ENCODE data around the gene SZRD1.

SZRD1 gene

GRCh38 chr1:16396591-16396990 lies 29.5 kb downstream of the SZRD1 start:
- Mint-ChIP-seq H3K27ac (peak overlapping the region; percentile 64), H3K9me3 (no peaks in the 10 kb centered on the region), H3K4me1 (ENCODE audit: low read depth) (peaks cover 43% of the 10 kb centered on the region), H3K4me3 (no peak overlapping the region), H3K27me3 (no peaks in the 10 kb centered on the region), H3K36me3 (ENCODE audit: low read depth) (peaks cover 91% of the 10 kb centered on the region)
- intact Hi-C loops (cut with micrococcal nuclease): no loop called here

- peaks cover 86% of the 10 kb centered on the region for H3K36me3 Mint-ChIP-seq (ENCODE audit: low read depth)
Measured at GRCh38 chr1:16397120-16397519, 30.1 kb downstream of the SZRD1 start.

GRCh38 chr1:16398371-16398953 lies 31.4 kb downstream of the SZRD1 start:
- intact Hi-C loops (cut with micrococcal nuclease): no loop called here
- H3K27ac Mint-ChIP-seq: no peak overlapping the region
- H3K4me1 Mint-ChIP-seq (ENCODE audit: low read depth): peaks cover 30% of the 10 kb centered on the region
- H3K9me3 Mint-ChIP-seq: no peaks in the 10 kb centered on the region
- H3K27me3 Mint-ChIP-seq: no peaks in the 10 kb centered on the region
- H3K36me3 Mint-ChIP-seq (ENCODE audit: low read depth): peaks cover 73% of the 10 kb centered on the region
- no peak overlapping the region for H3K4me3 Mint-ChIP-seq

More at GRCh38 chr1:16397120-16397519, 30.1 kb downstream of the SZRD1 start:
- Mint-ChIP-seq H3K4me1 (ENCODE audit: low read depth) (peaks cover 38% of the 10 kb centered on the region), H3K27me3 (no peaks in the 10 kb centered on the region), H3K27ac (peak overlapping the region; percentile 64), H3K9me3 (no peaks in the 10 kb centered on the region), H3K4me3 (no peak overlapping the region)
- intact Hi-C loops (cut with micrococcal nuclease): no loop called here

GRCh38 chr1:16402742-16403141 lies 35.7 kb downstream of the SZRD1 start:
- H3K27me3 Mint-ChIP-seq: no peaks in the 10 kb centered on the region
- peaks cover 30% of the 10 kb centered on the region for H3K36me3 Mint-ChIP-seq (ENCODE audit: low read depth)
- intact Hi-C loops (cut with micrococcal nuclease): no loop called here
- H3K4me1 Mint-ChIP-seq (ENCODE audit: low read depth): peaks cover 8% of the 10 kb centered on the region
- no peak overlapping the region for H3K27ac Mint-ChIP-seq
- H3K4me3 Mint-ChIP-seq: no peak overlapping the region
- no peaks in the 10 kb centered on the region for H3K9me3 Mint-ChIP-seq

- H3K9me3 Mint-ChIP-seq: no peaks in the 10 kb centered on the region
- peaks cover 1% of the 10 kb centered on the region for H3K27me3 Mint-ChIP-seq
- no peak overlapping the region for H3K4me3 Mint-ChIP-seq
- intact Hi-C loops (cut with micrococcal nuclease): no loop called here
- no peaks in the 10 kb centered on the region for H3K4me1 Mint-ChIP-seq (ENCODE audit: low read depth)
- peaks cover 3% of the 10 kb centered on the region for H3K36me3 Mint-ChIP-seq (ENCODE audit: low read depth)
- no peak overlapping the region for H3K27ac Mint-ChIP-seq
Measured at GRCh38 chr1:16405441-16405840, 38.4 kb downstream of the SZRD1 start.

GRCh38 chr1:16406868-16407267 lies 39.8 kb downstream of the SZRD1 start:
- no peak overlapping the region for H3K27ac Mint-ChIP-seq
- H3K4me3 Mint-ChIP-seq: no peak overlapping the region
- intact Hi-C loops (cut with micrococcal nuclease): no loop called here
- no peaks in the 10 kb centered on the region for H3K36me3 Mint-ChIP-seq (ENCODE audit: low read depth)
- no peaks in the 10 kb centered on the region for H3K4me1 Mint-ChIP-seq (ENCODE audit: low read depth)
- no peaks in the 10 kb centered on the region for H3K9me3 Mint-ChIP-seq
- H3K27me3 Mint-ChIP-seq: peaks cover 3% of the 10 kb centered on the region

GRCh38 chr1:16409536-16410152 lies 42.6 kb downstream of the SZRD1 start:
- no peaks in the 10 kb centered on the region for H3K9me3 Mint-ChIP-seq
- intact Hi-C loops (cut with micrococcal nuclease): no loop called here
- H3K4me3 Mint-ChIP-seq: no peak overlapping the region
- H3K27me3 Mint-ChIP-seq: peaks cover 6% of the 10 kb centered on the region
- H3K36me3 Mint-ChIP-seq (ENCODE audit: low read depth): no peaks in the 10 kb centered on the region
- H3K27ac Mint-ChIP-seq: no peak overlapping the region
- no peaks in the 10 kb centered on the region for H3K4me1 Mint-ChIP-seq (ENCODE audit: low read depth)

- Mint-ChIP-seq H3K27me3 (peaks cover 6% of the 10 kb centered on the region), H3K9me3 (no peaks in the 10 kb centered on the region), H3K36me3 (ENCODE audit: low read depth) (no peaks in the 10 kb centered on the region), H3K27ac (no peak overlapping the region), H3K4me3 (no peak overlapping the region), H3K4me1 (ENCODE audit: low read depth) (no peaks in the 10 kb centered on the region)
- intact Hi-C loops (cut with micrococcal nuclease): no loop called here
Measured at GRCh38 chr1:16410803-16411202, 43.8 kb downstream of the SZRD1 start.

GRCh38 chr1:16413191-16413590 lies 46.1 kb downstream of the SZRD1 start:
- Mint-ChIP-seq H3K4me1 (ENCODE audit: low read depth) (no peaks in the 10 kb centered on the region), H3K36me3 (ENCODE audit: low read depth) (no peaks in the 10 kb centered on the region), H3K27me3 (peaks cover 10% of the 10 kb centered on the region), H3K9me3 (no peaks in the 10 kb centered on the region), H3K4me3 (no peak overlapping the region), H3K27ac (no peak overlapping the region)
- intact Hi-C loops (cut with micrococcal nuclease): no loop called here

- H3K27ac Mint-ChIP-seq: no peak overlapping the region
- H3K4me1 Mint-ChIP-seq (ENCODE audit: low read depth): peaks cover 13% of the 10 kb centered on the region
- intact Hi-C loops (cut with micrococcal nuclease): no loop called here
- H3K4me3 Mint-ChIP-seq: no peak overlapping the region
- no peaks in the 10 kb centered on the region for H3K9me3 Mint-ChIP-seq
- no peaks in the 10 kb centered on the region for H3K36me3 Mint-ChIP-seq (ENCODE audit: low read depth)
- peaks cover 13% of the 10 kb centered on the region for H3K27me3 Mint-ChIP-seq
Measured at GRCh38 chr1:16418823-16419425, 51.9 kb downstream of the SZRD1 start.

- Mint-ChIP-seq H3K27ac (no peak overlapping the region), H3K36me3 (ENCODE audit: low read depth) (no peaks in the 10 kb centered on the region), H3K4me1 (ENCODE audit: low read depth) (peaks cover 13% of the 10 kb centered on the region), H3K9me3 (no peaks in the 10 kb centered on the region), H3K27me3 (peaks cover 13% of the 10 kb centered on the region), H3K4me3 (no peak overlapping the region)
- intact Hi-C loops (cut with micrococcal nuclease): no loop called here
Measured at GRCh38 chr1:16420424-16421118, 53.5 kb downstream of the SZRD1 start.

- Mint-ChIP-seq H3K27ac (no peak overlapping the region), H3K4me3 (no peak overlapping the region), H3K9me3 (no peaks in the 10 kb centered on the region), H3K4me1 (ENCODE audit: low read depth) (peaks cover 13% of the 10 kb centered on the region), H3K36me3 (ENCODE audit: low read depth) (no peaks in the 10 kb centered on the region), H3K27me3 (peaks cover 10% of the 10 kb centered on the region)
- intact Hi-C loops (cut with micrococcal nuclease): no loop called here
Measured at GRCh38 chr1:16421201-16421600, 54.2 kb downstream of the SZRD1 start.

- intact Hi-C loops (cut with micrococcal nuclease): no loop called here
- H3K27me3 Mint-ChIP-seq: peaks cover 10% of the 10 kb centered on the region
Measured at GRCh38 chr1:16422041-16422440, 55.0 kb downstream of the SZRD1 start.

More at GRCh38 chr1:16422041-16422440, 55.0 kb downstream of the SZRD1 start:
- Mint-ChIP-seq H3K4me3 (no peak overlapping the region), H3K36me3 (ENCODE audit: low read depth) (no peaks in the 10 kb centered on the region), H3K27ac (no peak overlapping the region), H3K9me3 (no peaks in the 10 kb centered on the region), H3K4me1 (ENCODE audit: low read depth) (peaks cover 13% of the 10 kb centered on the region)
